Hematopoietic multipotent progenitor cell treated with erythropoietin and hydrocortisone succinate and interleukin-3 and kit ligand, for 15 days (in vitro differentiated cells): ENCODE results near the gene CALD1.

ENCODE experiments used
- DNase-seq: peaks from one replicate; pipeline ENCODE4 v3.0.0-alpha.2; 2015; ENCODE audit warnings: low spot score

Gene CALD1

DNA sequence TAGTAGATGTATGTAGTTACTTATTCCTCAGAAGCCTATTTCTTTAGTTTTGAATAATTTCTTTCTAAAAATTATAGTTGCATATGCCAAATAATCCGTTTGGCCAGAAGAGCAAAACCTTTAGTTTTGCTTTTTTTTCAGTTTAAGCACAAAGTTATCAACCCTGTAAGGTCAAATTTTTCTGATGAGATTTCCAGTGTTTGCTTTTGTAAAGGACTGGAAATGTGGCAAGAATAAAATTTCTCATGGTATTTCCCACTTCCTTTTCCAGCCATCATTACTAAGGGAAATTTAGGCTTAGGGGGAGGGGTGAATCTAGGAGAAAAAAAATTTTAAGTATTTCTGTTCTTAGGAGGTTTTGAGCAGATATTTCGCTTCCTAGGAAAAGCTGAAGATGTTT, 7.6 kb downstream of the CALD1 start:
- DNase-seq, result no peak

DNA sequence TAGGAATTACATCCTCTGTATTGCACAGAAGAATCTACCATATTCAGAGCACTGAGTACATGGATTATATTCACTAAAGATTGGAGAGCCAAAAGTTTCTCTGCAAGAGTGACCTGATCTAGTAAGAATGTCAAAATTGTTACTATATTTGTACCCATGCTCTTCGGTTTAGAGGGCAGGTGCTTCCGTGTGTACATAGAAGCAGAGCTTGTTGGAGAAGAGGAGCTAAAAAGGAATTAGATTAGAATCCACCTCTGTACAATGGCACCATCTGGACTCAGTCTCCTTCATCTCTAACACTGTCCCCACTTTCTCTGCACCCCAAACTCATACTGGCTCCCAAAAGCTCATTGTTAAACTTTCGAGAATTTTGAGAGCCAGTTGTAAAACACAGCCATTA, 8.3 kb downstream of the CALD1 start:
- no peak for DNase-seq

GRCh38 chr7:134788191-134788590, 8.8 kb downstream of the CALD1 start:
- no peak for DNase-seq

GRCh38 chr7:134789967-134790685, 10.7 kb downstream of the CALD1 start:
- DNase-seq, result no peak

GRCh38 chr7:134792968-134793367, 13.5 kb downstream of the CALD1 start:
- no peak for DNase-seq

DNA sequence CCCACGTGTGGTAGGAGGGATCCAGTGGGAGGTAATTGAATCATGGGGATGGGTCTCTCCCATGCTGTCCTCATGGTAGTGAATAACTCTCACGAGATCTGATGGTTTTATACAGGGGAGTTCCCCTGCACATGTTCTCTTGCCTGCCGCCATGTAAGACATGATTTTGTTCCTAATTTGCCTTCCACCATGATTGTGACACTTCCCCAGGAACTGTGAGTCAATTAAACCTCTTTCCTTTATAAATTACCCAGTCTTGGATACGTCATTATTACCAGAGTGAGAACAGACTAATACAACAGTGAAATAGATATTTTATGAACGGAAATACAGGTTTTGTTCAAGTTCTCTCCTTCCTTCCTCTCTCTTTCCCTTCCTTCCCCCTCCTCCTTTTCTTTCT, 15.8 kb downstream of the CALD1 start:
- no peak for DNase-seq

GRCh38 chr7:134798155-134798554, 18.7 kb downstream of the CALD1 start:
- no peak for DNase-seq

DNA sequence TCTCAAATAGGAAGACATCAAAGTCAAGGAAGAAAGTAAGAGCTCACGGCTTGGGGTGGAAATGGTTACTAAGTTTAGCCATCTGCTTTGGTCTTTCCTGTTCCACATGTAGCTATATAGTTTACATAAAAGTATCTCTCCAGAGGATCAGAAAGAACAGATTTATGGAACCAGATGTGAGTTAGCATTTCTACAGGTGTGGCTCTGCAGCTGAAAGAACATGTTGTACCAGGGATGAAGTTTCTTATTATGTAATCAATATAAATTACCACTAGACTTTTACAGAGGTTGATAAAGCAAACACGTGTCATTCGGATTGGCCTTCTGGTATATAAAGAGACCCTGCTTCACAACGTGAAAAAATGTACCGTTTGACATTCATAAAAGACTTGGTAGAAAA, 19.9 kb downstream of the CALD1 start:
- no peak for DNase-seq

DNA sequence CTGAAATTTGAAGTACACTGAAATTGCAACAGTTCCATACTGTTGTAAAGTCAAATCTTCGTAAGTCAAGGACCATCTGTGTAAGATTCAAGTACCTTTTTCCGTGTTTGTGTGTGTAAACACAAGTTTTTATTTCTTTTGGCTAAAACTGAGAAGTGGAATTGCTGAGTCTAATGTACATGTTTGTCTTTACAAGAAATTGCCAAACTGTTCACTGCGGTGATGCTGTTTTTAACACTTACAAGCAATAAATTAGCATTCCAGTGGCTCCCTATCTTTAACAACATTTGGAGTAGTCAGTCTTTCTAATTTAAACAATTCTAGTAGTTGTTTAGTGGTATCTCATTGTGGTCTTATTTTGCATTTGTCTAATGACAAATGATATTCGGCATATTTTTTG, 23.3 kb downstream of the CALD1 start:
- no peak for DNase-seq

- DNase-seq, result no peak
These were observed 24.9 kb downstream of the CALD1 start for GRCh38 chr7:134804351-134804750.

- no peak for DNase-seq
These were observed 25.4 kb downstream of the CALD1 start for GRCh38 chr7:134804854-134805253.

- DNase-seq, result no peak
These were observed 26.8 kb downstream of the CALD1 start for GRCh38 chr7:134806197-134806596.

DNA sequence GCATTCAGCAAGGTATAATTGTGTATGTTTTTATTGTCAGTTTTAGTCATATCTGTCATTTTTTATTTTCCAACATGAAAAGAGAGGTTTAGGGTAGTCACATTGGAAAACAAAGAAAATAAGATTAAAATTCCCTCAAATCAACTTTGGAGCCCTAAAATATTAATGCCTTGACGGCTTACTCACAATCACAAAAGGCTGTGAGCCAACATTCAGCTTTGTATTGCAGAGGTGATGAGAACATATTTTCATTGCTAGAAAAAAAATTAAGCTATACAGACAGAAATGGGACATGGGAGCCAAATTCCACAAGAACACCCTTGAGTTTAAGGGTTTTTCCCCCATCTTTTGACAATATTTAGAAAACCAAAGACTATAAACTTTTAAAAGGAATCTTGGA, 30.2 kb downstream of the CALD1 start:
- no peak for DNase-seq

GRCh38 chr7:134811765-134812164, 32.3 kb downstream of the CALD1 start:
- DNase-seq, result no peak

- DNase-seq, result no peak
These were observed 34.4 kb downstream of the CALD1 start for GRCh38 chr7:134813663-134814396.

DNA sequence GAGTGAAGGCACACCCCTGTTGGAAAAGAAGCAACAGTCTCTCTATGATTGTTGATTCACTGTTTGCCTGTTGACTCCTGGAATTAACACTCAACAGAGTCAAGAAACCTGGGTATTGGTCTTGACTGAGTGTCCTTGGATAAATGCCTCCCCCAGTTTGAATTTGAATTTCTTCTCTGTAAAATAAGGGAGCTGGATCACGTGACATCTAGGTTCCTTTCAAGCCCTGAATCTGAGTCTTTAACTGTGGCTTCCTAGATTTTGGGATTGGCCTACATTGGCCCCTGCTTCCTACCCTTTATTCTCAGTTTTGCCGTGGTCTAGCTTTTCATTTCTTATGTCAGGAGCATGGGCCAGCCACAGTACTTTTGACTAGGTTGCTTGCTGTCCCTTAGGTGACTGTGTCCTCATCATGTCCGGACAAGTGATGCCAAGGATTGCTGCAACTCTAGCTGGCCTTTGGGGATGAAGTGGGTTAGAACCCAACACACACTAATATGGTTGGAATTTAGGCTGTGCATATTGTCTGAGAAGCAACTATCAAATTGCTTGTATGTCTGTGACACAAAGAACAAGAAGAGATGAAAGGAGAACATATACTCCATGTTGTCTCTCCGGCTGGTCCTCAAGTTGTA, 35.4 kb downstream of the CALD1 start:
- DNase-seq, result no peak

GRCh38 chr7:134818613-134819345, 39.3 kb downstream of the CALD1 start:
- DNase-seq, result no peak

GRCh38 chr7:134819401-134819800, 40.0 kb downstream of the CALD1 start:
- no peak for DNase-seq

DNA sequence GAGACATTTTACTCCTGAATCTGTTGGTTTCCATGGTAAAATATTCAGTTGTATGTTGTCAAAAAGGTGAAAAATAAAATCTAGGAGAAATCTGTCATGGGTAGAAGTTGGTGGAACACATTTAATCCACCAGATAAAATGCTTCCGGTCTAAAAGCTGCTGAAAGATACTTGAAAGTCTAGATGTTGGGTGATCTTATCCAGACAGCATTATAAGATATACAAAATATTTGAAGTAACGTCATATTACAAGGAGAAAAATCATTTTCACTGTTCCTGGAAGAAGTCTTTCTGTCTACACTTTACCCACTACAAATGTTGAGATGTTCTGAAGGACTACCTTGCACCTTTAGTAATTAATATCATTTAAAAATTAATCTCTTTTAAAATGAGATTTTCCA, 40.9 kb downstream of the CALD1 start:
- DNase-seq, result no peak

DNA sequence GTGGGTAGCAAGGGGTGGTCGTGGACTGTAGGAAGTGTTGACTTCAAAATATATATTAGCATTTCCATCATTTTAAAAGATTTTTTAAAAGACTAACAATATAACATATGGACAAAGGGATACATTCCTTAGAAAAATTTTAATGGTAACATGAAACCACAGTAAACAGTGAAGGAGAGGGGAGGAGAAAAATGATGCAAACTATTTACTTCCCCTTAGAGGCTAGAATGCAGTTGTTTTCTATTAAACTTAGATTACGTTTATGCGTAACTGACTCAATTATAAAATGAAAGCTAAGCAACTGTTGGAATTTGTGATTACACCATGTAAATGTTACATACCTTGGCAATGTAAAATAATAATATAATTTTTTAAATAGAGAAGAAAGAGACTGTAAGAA, 41.3 kb downstream of the CALD1 start:
- DNase-seq, result no peak

GRCh38 chr7:134823400-134823799, 44.0 kb downstream of the CALD1 start:
- DNase-seq, result no peak

- DNase-seq, result no peak
These were observed 46.2 kb downstream of the CALD1 start for GRCh38 chr7:134825666-134826065.

DNA sequence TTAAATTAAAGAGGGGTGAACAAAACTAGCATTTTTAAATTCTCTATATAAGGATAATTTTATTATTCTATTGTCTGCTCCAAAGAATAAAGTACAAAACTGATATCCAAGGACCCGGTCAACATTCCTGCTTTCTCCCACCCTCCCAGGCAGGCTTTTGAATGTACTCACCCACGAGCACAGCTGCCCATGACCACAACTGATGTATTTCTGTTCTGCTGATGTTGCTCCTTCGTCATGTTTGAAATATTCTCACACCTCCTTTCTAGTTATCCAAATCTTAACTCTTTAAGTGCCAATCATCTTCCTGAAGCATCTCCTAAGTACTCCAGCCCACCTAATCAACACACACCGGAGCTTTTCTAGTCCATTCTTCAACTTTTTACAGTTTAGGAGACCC, 46.7 kb downstream of the CALD1 start:
- no peak for DNase-seq
